ENCODE measurements around the gene SLC6A8. TPM values are rescaled to one million over a fixed set of nuclear protein-coding genes. Genes with fewer than 3 reads are reported as not detected.

Gene SLC6A8
- total RNA-seq, 2 donors from 2014 or later: 71.3 to 76.6 TPM

DNA sequence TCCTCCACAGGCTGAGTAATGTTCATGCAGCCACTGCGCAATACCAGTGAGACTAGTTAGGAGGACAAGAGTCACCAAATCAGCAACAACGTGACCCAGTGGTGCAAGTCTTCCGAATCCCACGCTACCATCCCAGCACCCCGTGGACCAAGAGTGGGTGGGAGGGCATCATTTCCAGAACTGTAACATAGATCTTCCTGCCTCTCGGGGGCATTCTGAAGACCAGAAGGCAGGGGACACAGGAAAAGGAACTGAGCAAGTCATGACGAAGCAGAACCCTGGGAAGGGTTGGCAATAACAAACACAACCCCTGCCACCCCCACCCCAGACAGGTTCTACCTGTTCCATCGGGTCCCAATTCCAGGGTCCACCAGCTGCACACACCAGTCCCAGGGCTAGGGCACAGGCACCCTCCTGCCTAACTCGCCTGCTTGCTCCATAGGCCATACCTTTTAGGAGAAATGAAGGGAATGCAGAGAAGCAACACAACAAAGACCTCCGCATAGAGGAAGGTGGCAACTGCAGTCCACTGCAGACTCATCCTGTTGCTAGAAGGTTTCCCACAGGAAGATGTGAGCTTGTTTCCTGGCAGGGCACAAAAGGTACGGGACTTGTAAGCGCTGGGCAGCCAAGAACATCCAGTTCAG is 35.1 kb downstream of the SLC6A8 start:
- Histone ChIP-seq H3K36me3 (peaks cover 17% of the 10 kb centered on the region), H3K27ac (peak overlapping the region; percentile 84 to 89), H3K4me3 (peak overlapping the region; percentile 65 to 71), H3K9me3 (no peaks in the 10 kb centered on the region), H3K27me3 (no peaks in the 10 kb centered on the region), H3K4me1 (peaks cover 0 to 36% of the 10 kb centered on the region in 2 donors)
- DNase-seq (ENCODE audit: low spot score): no peak
- TF ChIP-seq, protein P1, sequence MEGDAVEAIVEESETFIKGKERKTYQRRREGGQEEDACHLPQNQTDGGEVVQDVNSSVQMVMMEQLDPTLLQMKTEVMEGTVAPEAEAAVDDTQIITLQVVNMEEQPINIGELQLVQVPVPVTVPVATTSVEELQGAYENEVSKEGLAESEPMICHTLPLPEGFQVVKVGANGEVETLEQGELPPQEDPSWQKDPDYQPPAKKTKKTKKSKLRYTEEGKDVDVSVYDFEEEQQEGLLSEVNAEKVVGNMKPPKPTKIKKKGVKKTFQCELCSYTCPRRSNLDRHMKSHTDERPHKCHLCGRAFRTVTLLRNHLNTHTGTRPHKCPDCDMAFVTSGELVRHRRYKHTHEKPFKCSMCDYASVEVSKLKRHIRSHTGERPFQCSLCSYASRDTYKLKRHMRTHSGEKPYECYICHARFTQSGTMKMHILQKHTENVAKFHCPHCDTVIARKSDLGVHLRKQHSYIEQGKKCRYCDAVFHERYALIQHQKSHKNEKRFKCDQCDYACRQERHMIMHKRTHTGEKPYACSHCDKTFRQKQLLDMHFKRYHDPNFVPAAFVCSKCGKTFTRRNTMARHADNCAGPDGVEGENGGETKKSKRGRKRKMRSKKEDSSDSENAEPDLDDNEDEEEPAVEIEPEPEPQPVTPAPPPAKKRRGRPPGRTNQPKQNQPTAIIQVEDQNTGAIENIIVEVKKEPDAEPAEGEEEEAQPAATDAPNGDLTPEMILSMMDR (IDR thresholded peaks at IDR 0.05): no peak

DNA sequence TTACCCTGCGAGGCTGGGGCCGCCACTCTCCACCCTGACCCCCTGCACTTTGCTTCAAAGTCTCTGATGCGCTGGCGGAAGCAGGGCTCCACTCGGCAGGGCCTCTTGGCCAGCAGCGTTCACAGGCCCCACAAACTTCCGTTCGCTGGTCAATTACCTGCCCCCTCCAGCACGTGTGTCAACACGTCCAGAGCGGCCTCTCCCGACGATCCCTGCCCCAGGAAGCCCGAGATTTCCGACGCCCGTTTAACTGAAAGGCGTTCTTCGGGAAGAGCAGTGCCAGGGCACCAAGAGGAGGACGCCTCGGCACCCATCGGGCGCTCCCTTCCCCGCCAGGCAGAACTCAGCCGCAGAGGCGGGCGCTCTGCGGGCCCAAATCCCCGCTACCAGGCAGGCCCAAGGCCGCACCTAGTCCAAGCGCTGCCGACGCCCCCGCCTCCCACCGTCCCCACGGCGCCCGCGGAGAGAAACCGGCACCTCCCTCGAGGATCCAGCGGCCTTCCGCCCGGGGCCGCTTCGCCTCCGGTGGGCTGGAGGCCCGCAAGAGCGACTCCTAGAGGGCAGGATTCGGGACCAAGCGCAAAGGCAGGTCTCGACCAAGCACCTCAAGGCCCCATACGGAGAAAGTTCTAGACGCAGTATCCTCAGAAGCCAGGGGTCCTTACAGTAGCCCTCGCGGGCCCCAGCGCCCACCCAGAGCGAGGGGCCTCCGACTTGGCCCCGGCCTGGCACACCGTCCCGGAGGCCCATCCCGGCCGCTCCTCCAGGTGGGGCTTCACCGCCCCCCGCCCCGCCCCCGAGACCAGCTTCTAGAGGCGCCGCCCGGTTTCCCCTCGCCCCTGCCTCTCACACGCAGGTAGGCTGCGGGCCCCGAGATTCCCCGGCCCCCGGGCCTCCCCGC is 35.9 kb downstream of the SLC6A8 start:
- Histone ChIP-seq H3K4me3 (peak overlapping the region; percentile 65 to 71), H3K27ac (peak overlapping the region; percentile 84 to 89), H3K27me3 (no peaks in the 10 kb centered on the region), H3K9me3 (no peaks in the 10 kb centered on the region), H3K4me1 (peaks cover 0 to 44% of the 10 kb centered on the region in 2 donors), H3K36me3 (peaks cover 17% of the 10 kb centered on the region)
- DNase-seq (ENCODE audit: low spot score): no peak
- TF ChIP-seq, protein P1 (IDR thresholded peaks at IDR 0.05): no peak

DNA sequence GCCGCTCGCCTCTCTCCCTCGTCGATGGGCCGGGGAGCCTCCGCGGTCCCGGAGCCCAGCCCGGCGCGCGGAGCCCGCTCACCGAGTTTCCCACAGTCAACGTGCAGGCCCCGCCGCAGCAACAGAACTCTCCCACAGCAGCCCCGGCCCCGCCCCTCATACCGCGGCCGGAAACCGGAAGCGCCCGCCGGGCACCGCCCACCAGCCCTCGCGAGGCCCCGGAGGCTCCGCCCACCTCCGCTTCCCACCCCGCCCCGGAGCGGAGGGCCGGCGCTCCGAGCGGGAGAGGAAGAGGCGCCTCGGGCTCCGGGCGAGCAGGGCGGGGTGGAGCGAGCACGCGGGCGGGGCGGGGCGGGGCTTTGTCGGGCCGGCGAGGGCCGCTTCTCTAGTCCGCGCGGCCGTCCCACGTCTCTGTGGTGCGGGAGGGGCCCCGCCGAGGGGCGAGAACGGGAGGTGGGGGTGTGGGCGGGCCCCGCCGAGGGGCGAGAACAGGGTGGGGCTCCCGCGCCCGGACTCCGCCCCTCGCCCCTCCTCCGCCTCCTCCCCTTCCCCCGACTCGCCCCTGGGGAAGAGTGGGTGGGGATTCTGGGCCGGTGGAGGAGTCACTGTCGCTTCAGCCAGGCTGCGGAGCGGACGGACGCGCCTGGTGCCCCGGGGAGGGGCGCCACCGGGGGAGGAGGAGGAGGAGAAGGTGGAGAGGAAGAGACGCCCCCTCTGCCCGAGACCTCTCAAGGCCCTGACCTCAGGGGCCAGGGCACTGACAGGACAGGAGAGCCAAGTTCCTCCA is 36.7 kb downstream of the SLC6A8 start, which contains the start of the genes ABCD1 and BCAP31:
TSS of gene ABCD1 (plus strand) at position 605 of the 787 bp plus-strand sequence. CDS start 411 bp downstream, outside the sequence.
TSS of gene BCAP31 (minus strand) at position 136 of the 787 bp plus-strand sequence. CDS start 1,143 bp downstream, outside the sequence.
- Histone ChIP-seq H3K4me1 (peaks cover 0 to 49% of the 10 kb centered on the region in 2 donors), H3K27me3 (no peaks in the 10 kb centered on the region)

DNA sequence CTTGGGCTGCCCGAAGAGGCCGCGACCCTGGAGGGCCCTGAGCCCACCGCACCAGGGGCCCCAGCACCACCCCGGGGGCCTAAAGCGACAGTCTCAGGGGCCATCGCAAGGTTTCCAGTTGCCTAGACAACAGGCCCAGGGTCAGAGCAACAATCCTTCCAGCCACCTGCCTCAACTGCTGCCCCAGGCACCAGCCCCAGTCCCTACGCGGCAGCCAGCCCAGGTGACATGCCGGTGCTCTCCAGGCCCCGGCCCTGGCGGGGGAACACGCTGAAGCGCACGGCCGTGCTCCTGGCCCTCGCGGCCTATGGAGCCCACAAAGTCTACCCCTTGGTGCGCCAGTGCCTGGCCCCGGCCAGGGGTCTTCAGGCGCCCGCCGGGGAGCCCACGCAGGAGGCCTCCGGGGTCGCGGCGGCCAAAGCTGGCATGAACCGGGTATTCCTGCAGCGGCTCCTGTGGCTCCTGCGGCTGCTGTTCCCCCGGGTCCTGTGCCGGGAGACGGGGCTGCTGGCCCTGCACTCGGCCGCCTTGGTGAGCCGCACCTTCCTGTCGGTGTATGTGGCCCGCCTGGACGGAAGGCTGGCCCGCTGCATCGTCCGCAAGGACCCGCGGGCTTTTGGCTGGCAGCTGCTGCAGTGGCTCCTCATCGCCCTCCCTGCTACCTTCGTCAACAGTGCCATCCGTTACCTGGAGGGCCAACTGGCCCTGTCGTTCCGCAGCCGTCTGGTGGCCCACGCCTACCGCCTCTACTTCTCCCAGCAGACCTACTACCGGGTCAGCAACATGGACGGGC is 37.5 kb downstream of the SLC6A8 start:
- TF ChIP-seq, protein P1 (IDR thresholded peaks at IDR 0.05): no peak
- Histone ChIP-seq H3K36me3 (peaks cover 6% of the 10 kb centered on the region), H3K27me3 (no peaks in the 10 kb centered on the region), H3K4me3 (peak overlapping the region; percentile 65 to 71), H3K9me3 (no peaks in the 10 kb centered on the region), H3K27ac (peak overlapping the region; percentile 84 to 89), H3K4me1 (peaks cover 0 to 49% of the 10 kb centered on the region in 2 donors)
- no peak for DNase-seq (ENCODE audit: low spot score)

More for the DNA sequence above, 36.7 kb downstream of the SLC6A8 start, which contains the start of the genes ABCD1 and BCAP31:
- DNase-seq (ENCODE audit: low spot score): peak; percentile 83
- TF ChIP-seq, protein P1 (IDR thresholded peaks at IDR 0.05): no peak
- Histone ChIP-seq H3K27ac (peak within 1 kb of the TSS; percentile 84 to 89), H3K9me3 (no peaks in the 10 kb centered on the region), H3K4me3 (peak within 1 kb of the TSS; percentile 65 to 71), H3K36me3 (peaks cover 14% of the 10 kb centered on the region)

All from right atrium auricular region (tissue), 2 donors.